SIG-M5 (cell line): ENCODE results near the gene ADGRG7.
"Not testable (repeated sequence)": the region's sequence is repeated elsewhere in the genome, so short reads cannot be mapped to it uniquely, and the experiment has no call there.

ENCODE experiments used
- DNase-seq: peaks from one replicate; lab custom pipeline; 2025; lab: John Stamatoyannopoulos, UW

The ADGRG7 gene

GRCh38 chr3:100609305-100609704, at the start of gene ADGRG7:
ADGRG7 (plus strand) TSS chr3:100609601; CDS start chr3:100609857, 256 bp downstream.
- DNase-seq = no peak

GRCh38 chr3:100560426-100560825, 49.0 kb upstream of the ADGRG7 start:
- DNase-seq = no peak

GRCh38 chr3:100561459-100562158, 47.8 kb upstream of the ADGRG7 start:
- DNase-seq = no peak

GRCh38 chr3:100562224-100562857, 47.1 kb upstream of the ADGRG7 start:
- no peak for DNase-seq

- no peak for DNase-seq
Measured at GRCh38 chr3:100563228-100563627, 46.2 kb upstream of the ADGRG7 start.

GRCh38 chr3:100563652-100564211, 45.7 kb upstream of the ADGRG7 start:
- peak; percentile 38 for DNase-seq

- DNase-seq = no peak
Measured at GRCh38 chr3:100570811-100571210, 38.6 kb upstream of the ADGRG7 start.

- no peak for DNase-seq
Measured at GRCh38 chr3:100574536-100574935, 34.9 kb upstream of the ADGRG7 start.

- no peak for DNase-seq
Measured at GRCh38 chr3:100575704-100576103, 33.7 kb upstream of the ADGRG7 start.

GRCh38 chr3:100577382-100578008, 31.9 kb upstream of the ADGRG7 start:
- no peak for DNase-seq

- DNase-seq = no peak
Measured at GRCh38 chr3:100578646-100579045, 30.8 kb upstream of the ADGRG7 start.

GRCh38 chr3:100580147-100580546, 29.3 kb upstream of the ADGRG7 start:
- no peak for DNase-seq

- DNase-seq = no peak
Measured at GRCh38 chr3:100581650-100582049, 27.8 kb upstream of the ADGRG7 start.

- DNase-seq = not testable (repeated sequence)
Measured at GRCh38 chr3:100582157-100582556, 27.2 kb upstream of the ADGRG7 start.

GRCh38 chr3:100584101-100584660, 25.2 kb upstream of the ADGRG7 start:
- DNase-seq = no peak

- DNase-seq = no peak
Measured at GRCh38 chr3:100586832-100587231, 22.6 kb upstream of the ADGRG7 start.

- no peak for DNase-seq
Measured at GRCh38 chr3:100588251-100588650, 21.1 kb upstream of the ADGRG7 start.

GRCh38 chr3:100590114-100590839, 19.1 kb upstream of the ADGRG7 start:
- no peak for DNase-seq

- DNase-seq = no peak
Measured at GRCh38 chr3:100590840-100591147, 18.6 kb upstream of the ADGRG7 start.

GRCh38 chr3:100591411-100591810, 18.0 kb upstream of the ADGRG7 start:
- DNase-seq = no peak

GRCh38 chr3:100600181-100601042, 9.0 kb upstream of the ADGRG7 start:
- no peak for DNase-seq
